HG03135 (cell line): ENCODE measurements around the gene FADS6.

ENCODE experiments used
- ATAC-seq: cut with Tn5 transposase; IDR thresholded peaks from one replicate; pipeline ENCODE4 v1.9.1; 2021; ENCODE audit warnings: mild to moderate bottlenecking, moderate library complexity; ENCODE audit not compliant: unreplicated experiment

The FADS6 gene

GRCh38 chr17:74892013-74892841 is 1.2 kb downstream of the FADS6 start:
- ATAC-seq = no peak

GRCh38 chr17:74890554-74890953 is 2.9 kb downstream of the FADS6 start:
- no peak for ATAC-seq

- ATAC-seq = no peak
Observed at GRCh38 chr17:74888469-74888868, 5.0 kb downstream of the FADS6 start.

GRCh38 chr17:74883241-74883745 is 10.1 kb downstream of the FADS6 start:
- ATAC-seq = no peak

GRCh38 chr17:74882517-74883240 is 10.8 kb downstream of the FADS6 start:
- ATAC-seq = no peak

GRCh38 chr17:74881073-74881472 is 12.4 kb downstream of the FADS6 start:
- no peak for ATAC-seq

- ATAC-seq = no peak
Observed at GRCh38 chr17:74879308-74879707, 14.1 kb downstream of the FADS6 start.

- ATAC-seq = no peak
Observed at GRCh38 chr17:74878658-74879057, 14.8 kb downstream of the FADS6 start.

- no peak for ATAC-seq
Observed at GRCh38 chr17:74877592-74878548, 15.6 kb downstream of the FADS6 start.

- no peak for ATAC-seq
Observed at GRCh38 chr17:74875977-74876593, 17.3 kb downstream of the FADS6 start.

- no peak for ATAC-seq
Observed at GRCh38 chr17:74875155-74875976, 18.1 kb downstream of the FADS6 start.

- ATAC-seq = no peak
Observed at GRCh38 chr17:74874615-74875037, 18.8 kb downstream of the FADS6 start.

GRCh38 chr17:74873874-74874614 is 19.4 kb downstream of the FADS6 start:
- ATAC-seq = no peak

- peak; percentile 89 for ATAC-seq
Observed at GRCh38 chr17:74873037-74873873, 20.2 kb downstream of the FADS6 start.

GRCh38 chr17:74872313-74873036 is 21.0 kb downstream of the FADS6 start, which contains the start of gene FDXR:
TSS of gene FDXR (minus strand) at chr17:74872994. CDS start at chr17:74872944, 50 bp downstream.
- peak; percentile 26 for ATAC-seq

GRCh38 chr17:74871356-74872076 is 21.9 kb downstream of the FADS6 start:
- ATAC-seq = no peak
